Endothelial cell of umbilical vein (primary cell): Measurements from ENCODE around the gene LGALS14. TPM values are rescaled to one million over a fixed set of nuclear protein-coding genes. Genes with fewer than 3 reads are reported as not detected.

Experiments
- BruUV-seq: library from RNA; stranded (reverse); fragments of 400-500 nt; replicated peaks from 2 replicates; lab custom pipeline; 2021; lab: Mats Ljungman, UMichigan
- CTCF ChIA-PET: fragments of 300-600, 350-600 bp; sonication (Branson Sonifier 250); formaldehyde crosslinking; loops from one replicate; lab custom pipeline; 2021; ENCODE audit warnings: antibody characterized with exemption, inconsistent platforms; lab: Charles Lee
- POLR2A ChIA-PET: fragments of 300-600, 350-600 bp; sonication (Branson Sonifier 250); formaldehyde crosslinking; loops from one replicate; lab custom pipeline; 2021; ENCODE audit warnings: antibody characterized with exemption, inconsistent platforms; lab: Charles Lee
- DNase-seq: peaks from one replicate; pipeline ENCODE4 v3.0.0-alpha.2; 2011; ENCODE audit warnings: low read depth, low spot score
- FAIRE-seq: peaks from 2 replicates; lab custom pipeline; 2011; peaks lifted over from hg19 to GRCh38; lab: Jason Lieb, UNC
- H2AFZ ChIP-seq: 2 replicates; pipeline ENCODE4 v1.6.0; 2012; ENCODE audit warnings: low read depth, low read length, control low read depth, inconsistent platforms
- H3K27ac ChIP-seq: 2 replicates; pipeline ENCODE4 v1.5.1; 2011; ENCODE audit warnings: low read depth, mild to moderate bottlenecking, control low read depth, low read length, moderate library complexity; ENCODE audit not compliant: insufficient read depth
- H3K27me3 ChIP-seq, 2 experiments: 2 replicates each; pipeline versions ENCODE4 v1.6.0 to v1.6.1; 2011; ENCODE audit warnings: low read length in 2 of 2, mixed read lengths in 1 of 2; ENCODE audit not compliant: control insufficient read depth in 2 of 2, insufficient read depth in 2 of 2
- H3K36me3 ChIP-seq, 2 experiments: 2 replicates in 1 of 2; 3 replicates in 1 of 2; pipeline ENCODE4 v1.5.1; 2011; ENCODE audit warnings: low read length in 2 of 2, mild to moderate bottlenecking in 1 of 2, moderate library complexity in 1 of 2; ENCODE audit not compliant: control insufficient read depth in 2 of 2, insufficient read depth in 2 of 2; ENCODE audit errors: extremely low read depth in 1 of 2
- H3K4me1 ChIP-seq: 3 replicates; pipeline ENCODE4 v1.5.1; 2011; ENCODE audit warnings: mild to moderate bottlenecking, low read length; ENCODE audit not compliant: control insufficient read depth, insufficient read depth; ENCODE audit errors: extremely low read depth
- H3K4me2 ChIP-seq: 2 replicates; pipeline ENCODE4 v1.6.1; 2011; ENCODE audit warnings: low read length, control low read depth, mixed read lengths; ENCODE audit not compliant: insufficient read depth
- H3K4me3 ChIP-seq, 3 experiments: fragments of 200-600 bp in 1 of 3; sonication (generic), shearing (Covaris generic) in 1 of 3; replicated peaks in 1 of 3; 2 replicates each; pipeline ENCODE4 v1.5.1; 2011 to 2016; ENCODE audit warnings: control low read depth in 3 of 3, low read length in 3 of 3, mild to moderate bottlenecking in 2 of 3, inconsistent platforms in 1 of 3, low read depth in 1 of 3, moderate library complexity in 1 of 3; ENCODE audit not compliant: insufficient read depth in 1 of 3
- H3K79me2 ChIP-seq: 2 replicates; pipeline ENCODE4 v1.6.0; 2012; ENCODE audit warnings: low read length, inconsistent platforms; ENCODE audit not compliant: control insufficient read depth, insufficient read depth
- H3K9ac ChIP-seq: replicated peaks from 2 replicates; pipeline ENCODE3; 2011; ENCODE audit warnings: low read length, control low read depth; ENCODE audit not compliant: insufficient read depth; ENCODE audit errors: extremely low read depth
- H3K9me1 ChIP-seq: replicated peaks from 3 replicates; pipeline ENCODE4 v1.6.0; 2011; ENCODE audit warnings: mild to moderate bottlenecking, low read length; ENCODE audit not compliant: control insufficient read depth, insufficient read depth; ENCODE audit errors: extremely low read depth
- H3K9me3 ChIP-seq: replicated peaks from 2 replicates; pipeline ENCODE4 v1.5.1; 2012; ENCODE audit warnings: low read length, inconsistent platforms; ENCODE audit not compliant: control insufficient read depth, insufficient read depth
- H4K20me1 ChIP-seq: replicated peaks from 2 replicates; pipeline ENCODE3; 2011; ENCODE audit warnings: mild to moderate bottlenecking, low read length; ENCODE audit not compliant: control insufficient read depth, insufficient read depth; ENCODE audit errors: extremely low read depth
- EZH2 ChIP-seq: IDR thresholded peaks from 2 replicates; pipeline ENCODE4 v1.6.1; 2012; ENCODE audit warnings: borderline replicate concordance, low read depth, mild to moderate bottlenecking, moderate library complexity, low read length, inconsistent platforms; ENCODE audit not compliant: severe bottlenecking
- FOS ChIP-seq: IDR thresholded peaks from 2 replicates; pipeline ENCODE4 v1.6.1; 2011; ENCODE audit warnings: mild to moderate bottlenecking, low read length, moderate library complexity, borderline replicate concordance; ENCODE audit not compliant: insufficient read depth
- GATA2 ChIP-seq: IDR thresholded peaks from 2 replicates; pipeline ENCODE4 v1.7.0; 2011; ENCODE audit warnings: low read depth, mild to moderate bottlenecking, moderate library complexity, mixed read lengths, low read length; ENCODE audit not compliant: insufficient read length, insufficient read depth
- JUN ChIP-seq: IDR thresholded peaks from 2 replicates; pipeline ENCODE4 v1.6.1; 2011; ENCODE audit warnings: borderline replicate concordance, low read depth; ENCODE audit not compliant: insufficient read length, insufficient read depth
- MYC ChIP-seq: IDR thresholded peaks from one replicate; pipeline ENCODE4 v1.6.1; 2011; ENCODE audit warnings: mild to moderate bottlenecking, low read depth, low read length
- POLR2A ChIP-seq: IDR thresholded peaks from 2 replicates; pipeline ENCODE4 v1.6.1; 2012; ENCODE audit warnings: low read depth, mild to moderate bottlenecking, control low read depth, low read length
- POLR2AphosphoS5 ChIP-seq: IDR thresholded peaks from 2 replicates; pipeline ENCODE4 v1.6.1; 2012; ENCODE audit warnings: low read depth, mild to moderate bottlenecking, control low read depth, low read length, moderate library complexity; ENCODE audit not compliant: insufficient read depth
- dilution Hi-C: fragments of 300-500 bp; cut with MboI; formaldehyde crosslinking; loops from one replicate; pipeline ENCODE4 v1.15.0; 2019; ENCODE audit warnings: low sequenced_read_pairs; ENCODE audit not compliant: extremely low pct_ligation_motif_present
- intact Hi-C: fragments of 100-400 bp; cut with micrococcal nuclease; formaldehyde crosslinking; loops from one replicate; pipeline ENCODE4 v1.10.0; 2022
- polyA plus RNA-seq, 4 experiments: library from polyadenylated mRNA; depleted of rRNA in 3 of 4; stranded (reverse) in 3 of 4; unstranded in 1 of 4; fragments of >200 nt; gene quantifications; 2 replicates each; pipeline versions ENCODE4 v1.2.1 to v1.2.3, GENCODE V29; 2011 to 2012; ENCODE audit warnings: missing spikeins in 1 of 4
- total RNA-seq: library from RNA; stranded (reverse); gene quantifications from 2 replicates; pipeline ENCODE4 v1.2.3, GENCODE V29; 2021
- TF ChIP-seq, protein P1 (sequence below): IDR thresholded peaks from 2 replicates; pipeline ENCODE4 v1.6.1; 2011; ENCODE audit not compliant: insufficient read depth, insufficient read length
- TF ChIP-seq, protein P2 (sequence below), 2 donors: IDR thresholded peaks; 1 replicate in 1 of 2; 2 replicates in 1 of 2; pipeline ENCODE4 v1.5.1; 2011; ENCODE audit warnings: low read length in 2 of 2, mild to moderate bottlenecking in 2 of 2, moderate library complexity in 2 of 2, control low read depth in 1 of 2, inconsistent platforms in 1 of 2, low read depth in 1 of 2; ENCODE audit not compliant: insufficient read depth in 1 of 2; ENCODE audit errors: extremely low read depth in 1 of 2

The LGALS14 gene
- total and polyA plus RNA-seq, 2 donors (not counting 3 experiments of a cell fraction or from before 2014, with no cell fraction given), result not detected

DNA sequence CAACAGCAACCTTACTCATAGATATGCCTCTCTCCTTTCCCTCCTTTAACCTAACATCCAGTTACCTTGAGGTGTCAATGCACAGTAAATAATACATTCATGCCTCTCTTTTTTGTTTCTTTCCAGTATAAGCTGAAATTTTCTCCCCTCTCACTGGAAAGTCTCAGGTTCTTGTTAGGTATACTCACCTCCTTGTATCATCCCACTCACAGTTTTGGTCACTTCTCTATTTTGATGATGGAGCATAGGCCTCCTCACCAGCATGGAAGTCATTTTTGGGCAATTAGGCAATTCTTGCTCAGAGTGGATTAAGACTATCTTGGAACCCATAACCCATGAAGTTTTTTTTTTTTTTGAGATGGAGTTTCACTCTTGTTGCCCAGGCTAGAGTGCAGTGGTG, 5.7 kb upstream of the LGALS14 start:
- ChIA-PET CTCF (interaction anchor here (0.8 kb wide), 1 partner anchor 9 kb away, joined by 3 read pairs; no protein-coding TSS in a partner anchor), POLR2A (no interaction called here)
- dilution Hi-C loops, result no loop called here
- no peaks in the 10 kb centered on the region for H3K4me1 ChIP-seq
- DNase-seq, result no peak
- intact Hi-C loops, result no loop called here
- no peak overlapping the region for H3K9ac ChIP-seq
- H3K27me3 ChIP-seq, result peaks cover 0 to 3% of the 10 kb centered on the region in 2 experiments
- H3K27ac ChIP-seq, result no peak overlapping the region
- no peak for FAIRE-seq
- H3K4me3 ChIP-seq, result no peak overlapping the region
- H3K9me1 ChIP-seq, result no peaks in the 10 kb centered on the region
- no TSS peak for BruUV-seq
- H4K20me1 ChIP-seq, result no peaks in the 10 kb centered on the region
- no peak for TF ChIP-seq FOS
- no peak for TF ChIP-seq JUN
- no peak for TF ChIP-seq POLR2A
- TF ChIP-seq POLR2AphosphoS5, result no peak
- TF ChIP-seq MYC, result no peak
- TF ChIP-seq, protein P1, sequence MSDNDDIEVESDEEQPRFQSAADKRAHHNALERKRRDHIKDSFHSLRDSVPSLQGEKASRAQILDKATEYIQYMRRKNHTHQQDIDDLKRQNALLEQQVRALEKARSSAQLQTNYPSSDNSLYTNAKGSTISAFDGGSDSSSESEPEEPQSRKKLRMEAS, result no peak
- TF ChIP-seq, protein P2, sequence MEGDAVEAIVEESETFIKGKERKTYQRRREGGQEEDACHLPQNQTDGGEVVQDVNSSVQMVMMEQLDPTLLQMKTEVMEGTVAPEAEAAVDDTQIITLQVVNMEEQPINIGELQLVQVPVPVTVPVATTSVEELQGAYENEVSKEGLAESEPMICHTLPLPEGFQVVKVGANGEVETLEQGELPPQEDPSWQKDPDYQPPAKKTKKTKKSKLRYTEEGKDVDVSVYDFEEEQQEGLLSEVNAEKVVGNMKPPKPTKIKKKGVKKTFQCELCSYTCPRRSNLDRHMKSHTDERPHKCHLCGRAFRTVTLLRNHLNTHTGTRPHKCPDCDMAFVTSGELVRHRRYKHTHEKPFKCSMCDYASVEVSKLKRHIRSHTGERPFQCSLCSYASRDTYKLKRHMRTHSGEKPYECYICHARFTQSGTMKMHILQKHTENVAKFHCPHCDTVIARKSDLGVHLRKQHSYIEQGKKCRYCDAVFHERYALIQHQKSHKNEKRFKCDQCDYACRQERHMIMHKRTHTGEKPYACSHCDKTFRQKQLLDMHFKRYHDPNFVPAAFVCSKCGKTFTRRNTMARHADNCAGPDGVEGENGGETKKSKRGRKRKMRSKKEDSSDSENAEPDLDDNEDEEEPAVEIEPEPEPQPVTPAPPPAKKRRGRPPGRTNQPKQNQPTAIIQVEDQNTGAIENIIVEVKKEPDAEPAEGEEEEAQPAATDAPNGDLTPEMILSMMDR (IDR thresholded peaks at IDR 0.05; ENCODE audit: extremely low read depth in 1 of 2, insufficient read depth in 1 of 2, low read depth in 1 of 2, low read length in 2 of 2), result no peak
- no peak for TF ChIP-seq GATA2
- TF ChIP-seq EZH2, result no peak
- H3K79me2 ChIP-seq, result no peaks in the 10 kb centered on the region
- H3K4me2 ChIP-seq, result no peak overlapping the region
- no peak overlapping the region for H2AFZ ChIP-seq
- H3K36me3 ChIP-seq, result no peaks in the 10 kb centered on the region
- no peaks in the 10 kb centered on the region for H3K9me3 ChIP-seq
